WTC11 (cell line): ENCODE measurements around the gene LYPD6. TPM values are rescaled to one million over a fixed set of nuclear protein-coding genes. Genes with fewer than 3 reads are reported as not detected.
A peak's percentile ranks its signal among the peaks of the same experiment; 100 is the strongest.

Source experiments
- ATAC-seq: fragments of 200-7000 bp; cut with Tn5 transposase; 2 replicates; pipeline ENCODE4 v1.10.0; 2021; ENCODE audit warnings: mild to moderate bottlenecking, moderate library complexity
- CTCF ChIA-PET: fragments of 300-600 bp; sonication (Branson Sonifier 250); formaldehyde crosslinking; loops from one replicate; lab custom pipeline; 2021; ENCODE audit warnings: antibody characterized with exemption; lab: Charles Lee
- POLR2A ChIA-PET: fragments of 350-600 bp; sonication (Branson Sonifier 250); formaldehyde crosslinking; loops from one replicate; lab custom pipeline; 2021; ENCODE audit warnings: antibody characterized with exemption; lab: Charles Lee
- DNase-seq: peaks from one replicate; pipeline ENCODE4 v3.0.0; 2021; ENCODE audit warnings: low spot score
- H3K27ac Mint-ChIP-seq: 2 replicates; pipeline ENCODE4 v1.8.0; 2021; ENCODE audit warnings: mixed read lengths
- H3K27me3 Mint-ChIP-seq: 2 replicates; pipeline ENCODE4 v1.8.0; 2021; ENCODE audit warnings: low read depth, mild to moderate bottlenecking, moderate library complexity, mixed read lengths
- H3K36me3 Mint-ChIP-seq: 2 replicates; pipeline ENCODE4 v1.8.0; 2021; ENCODE audit warnings: mixed read lengths
- H3K4me1 Mint-ChIP-seq: 2 replicates; pipeline ENCODE4 v1.8.0; 2022; ENCODE audit warnings: mixed read lengths
- H3K4me3 Mint-ChIP-seq: 2 replicates; pipeline ENCODE4 v1.8.0; 2021; ENCODE audit warnings: mild to moderate bottlenecking, moderate library complexity, mixed read lengths
- H3K9me3 Mint-ChIP-seq: 2 replicates; pipeline ENCODE4 v1.8.0; 2021; ENCODE audit warnings: mixed read lengths
- CTCF ChIP-seq: fragments of 200-600 bp; IDR thresholded peaks from 2 replicates; pipeline ENCODE4 v1.8.0; 2022; ENCODE audit warnings: antibody characterized with exemption
- EMX1 ChIP-seq: fragments of 250-450 bp; sonication (Bioruptor Pico); IDR thresholded peaks from 2 replicates; pipeline ENCODE4 v1.8.0; 2021; ENCODE audit warnings: mild to moderate bottlenecking
- ESRRA ChIP-seq: sonication (generic); formaldehyde crosslinking; IDR thresholded peaks from 2 replicates; pipeline ENCODE4 v1.8.1; 2022; ENCODE audit warnings: mild to moderate bottlenecking, missing genetic modification reagents, borderline replicate concordance
- FOXJ3 ChIP-seq: sonication (generic); formaldehyde crosslinking; IDR thresholded peaks from 2 replicates; pipeline ENCODE4 v1.9.0; 2021; ENCODE audit warnings: missing genetic modification reagents, mild to moderate bottlenecking, borderline replicate concordance
- FOXP1 ChIP-seq: sonication (generic); formaldehyde crosslinking; IDR thresholded peaks from 2 replicates; pipeline ENCODE4 v1.8.0; 2022; ENCODE audit warnings: missing genetic modification reagents, mild to moderate bottlenecking, moderate library complexity, borderline replicate concordance
- GABPB1 ChIP-seq: sonication (generic); formaldehyde crosslinking; IDR thresholded peaks from 2 replicates; pipeline ENCODE4 v1.8.1; 2023; ENCODE audit warnings: mild to moderate bottlenecking, missing genetic modification reagents
- SOX15 ChIP-seq: fragments of 250-450 bp; sonication (Bioruptor Pico); IDR thresholded peaks from 2 replicates; pipeline ENCODE4 v1.9.0; 2021; ENCODE audit warnings: mild to moderate bottlenecking
- STAT6 ChIP-seq: sonication (generic); formaldehyde crosslinking; conservative IDR thresholded peaks from 2 replicates; pipeline ENCODE4 v1.8.1; 2023; ENCODE audit warnings: mild to moderate bottlenecking, low read depth, missing genetic modification reagents, moderate library complexity
- USF1 ChIP-seq: sonication (generic); formaldehyde crosslinking; IDR thresholded peaks from 2 replicates; pipeline ENCODE4 v1.8.0; 2022; ENCODE audit warnings: mild to moderate bottlenecking, missing genetic modification reagents
- ZNF138 ChIP-seq: sonication (generic); formaldehyde crosslinking; conservative IDR thresholded peaks from 2 replicates; pipeline ENCODE4 v1.8.1; 2022; ENCODE audit warnings: mild to moderate bottlenecking, moderate library complexity, missing genetic modification reagents
- ZNF263 ChIP-seq: sonication (generic); formaldehyde crosslinking; IDR thresholded peaks from 2 replicates; pipeline ENCODE4 v1.8.1; 2022; ENCODE audit warnings: low read depth, mild to moderate bottlenecking, moderate library complexity, missing genetic modification reagents
- ZNF416 ChIP-seq: fragments of 250-450 bp; sonication (Bioruptor Pico); IDR thresholded peaks from 2 replicates; pipeline ENCODE4 v1.9.0; 2021; ENCODE audit warnings: mild to moderate bottlenecking, inconsistent platforms
- ZNF425 ChIP-seq: fragments of 250-450 bp; sonication (Bioruptor Pico); conservative IDR thresholded peaks from 2 replicates; pipeline ENCODE4 v1.9.0; 2021; ENCODE audit warnings: mild to moderate bottlenecking
- ZNF512 ChIP-seq: sonication (generic); formaldehyde crosslinking; IDR thresholded peaks from 2 replicates; pipeline ENCODE4 v1.8.1; 2022; ENCODE audit warnings: missing genetic modification reagents, borderline replicate concordance
- total RNA-seq: library from RNA; stranded (reverse); gene quantifications from 3 replicates; pipeline ENCODE4 v1.2.3, GENCODE V29; 2021

The LYPD6 gene
- total RNA-seq, 1 experiment from 2014 or later: 4.8 TPM

- TF ChIP-seq STAT6 (CRISPR knock-in tag) (no peak), GABPB1 (CRISPR knock-in tag) (no peak), ESRRA (CRISPR knock-in tag) (no peak), ZNF263 (CRISPR knock-in tag) (no peak), ZNF425 (CRISPR knock-in tag) (no peak), CTCF (no peak), FOXJ3 (CRISPR knock-in tag) (no peak), ZNF138 (no peak)
These were observed 87.7 kb downstream of the LYPD6 start (continued) for GRCh38 chr2:149418065-149418464.

GRCh38 chr2:149420053-149420963, 89.9 kb downstream of the LYPD6 start:
- TF ChIP-seq ZNF512 (no peak), STAT6 (CRISPR knock-in tag) (no peak), SOX15 (CRISPR knock-in tag) (no peak), CTCF (no peak), USF1 (CRISPR knock-in tag) (no peak), FOXP1 (no peak), EMX1 (CRISPR knock-in tag) (no peak), ZNF416 (CRISPR knock-in tag) (no peak)
- ChIA-PET POLR2A (no interaction called here), CTCF (interaction anchor here (0.7 kb wide), 1 partner anchor 140 kb away, joined by 5 read pairs; no protein-coding TSS in a partner anchor)
- ATAC-seq: no peak
- H3K27me3 Mint-ChIP-seq: no peaks in the 10 kb centered on the region
- no peak for DNase-seq
- H3K9me3 Mint-ChIP-seq: no peaks in the 10 kb centered on the region
- H3K36me3 Mint-ChIP-seq: no peaks in the 10 kb centered on the region
- peak overlapping the region; percentile 38; the same call in 1 of the 2 replicates for H3K27ac Mint-ChIP-seq
- peaks cover 29% of the 10 kb centered on the region for H3K4me1 Mint-ChIP-seq
- H3K4me3 Mint-ChIP-seq: no peak overlapping the region
